GM21367 (cell line): ENCODE results near the gene KRT9.
"Not testable (repeated sequence)": the region's sequence is repeated elsewhere in the genome, so short reads cannot be mapped to it uniquely, and the experiment has no call there.

Experiments
- ATAC-seq: cut with Tn5 transposase; IDR thresholded peaks from one replicate; pipeline ENCODE4 v1.9.1; 2021; ENCODE audit not compliant: unreplicated experiment

The KRT9 gene

DNA sequence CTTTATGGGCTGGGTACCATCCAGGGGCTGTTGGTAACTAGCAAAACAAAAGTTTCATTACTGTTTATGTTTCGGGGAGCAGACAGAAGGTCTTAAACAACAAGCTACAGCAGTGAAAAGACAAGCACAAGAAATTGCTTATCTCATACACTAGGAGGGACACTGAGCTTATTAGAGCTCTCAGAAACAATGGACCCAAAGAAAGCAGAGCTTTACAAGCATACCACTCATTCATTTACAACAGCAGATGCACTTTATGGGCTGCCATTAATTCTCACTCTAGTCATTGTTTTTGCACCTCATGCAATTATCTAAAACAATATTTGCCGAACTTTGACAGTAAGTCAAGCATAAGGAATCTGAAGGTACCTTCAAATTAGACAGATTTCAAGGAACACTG, 30.7 kb upstream of the KRT9 start:
- ATAC-seq, result no peak

DNA sequence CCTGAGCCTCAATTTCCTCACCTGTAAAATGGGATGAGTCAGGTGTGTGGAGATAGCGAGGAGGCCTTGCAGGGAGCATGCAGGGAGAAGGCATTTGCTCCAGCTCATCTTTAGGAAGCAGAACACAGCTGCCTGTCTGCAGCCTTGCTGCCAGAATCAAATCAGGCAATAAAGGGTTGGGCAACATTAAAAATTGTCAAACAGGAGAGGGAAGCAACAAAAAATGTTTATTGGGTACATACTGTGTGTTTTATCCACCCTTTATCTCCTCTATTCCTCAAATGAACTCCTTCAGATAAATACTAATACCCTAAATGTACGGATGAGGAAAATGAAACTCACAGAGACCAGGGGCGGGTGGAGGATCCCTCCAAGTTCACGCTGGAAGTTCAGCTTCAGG, 28.5 kb upstream of the KRT9 start:
- no peak for ATAC-seq

DNA sequence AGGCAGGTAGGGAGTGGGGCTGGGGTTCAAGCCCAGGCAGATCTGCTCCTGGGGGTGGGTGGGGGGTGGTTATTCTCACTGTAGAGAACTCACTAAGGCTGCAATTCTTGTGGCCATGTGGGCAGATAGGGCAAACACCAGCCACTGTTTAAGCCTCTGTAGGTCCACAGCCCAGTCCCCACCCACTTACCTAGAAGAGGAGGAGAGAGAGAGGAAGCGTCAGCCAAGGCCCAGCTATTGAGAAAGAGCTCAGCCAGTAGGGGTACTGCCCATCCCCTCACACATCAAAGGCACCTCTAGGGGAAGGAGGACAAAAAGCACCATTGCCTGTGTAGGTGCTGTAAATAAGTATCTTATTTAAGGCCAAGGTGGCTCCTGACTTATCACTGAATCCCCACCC, 27.8 kb upstream of the KRT9 start:
- no peak for ATAC-seq

DNA sequence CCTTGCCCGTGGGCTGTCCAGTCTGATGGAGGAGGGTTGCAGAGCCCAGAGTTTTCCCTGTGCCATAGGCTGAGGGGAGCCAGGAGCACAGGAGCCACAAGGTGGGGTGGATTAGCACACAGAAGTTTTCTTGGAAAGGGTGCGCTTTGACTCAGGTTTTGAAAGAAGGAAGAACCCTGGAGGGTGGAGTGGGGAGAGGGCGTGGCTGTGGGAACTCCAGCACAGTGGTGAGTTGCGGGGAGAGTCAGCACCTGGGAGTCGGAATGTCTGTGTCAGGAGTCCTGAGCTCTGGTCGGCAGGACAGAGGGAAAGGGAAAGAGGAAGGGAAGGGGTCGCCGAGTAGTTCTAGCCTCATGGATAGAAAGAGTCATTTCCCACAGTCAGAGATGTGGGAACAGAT, 23.7 kb upstream of the KRT9 start:
- ATAC-seq, result no peak

DNA sequence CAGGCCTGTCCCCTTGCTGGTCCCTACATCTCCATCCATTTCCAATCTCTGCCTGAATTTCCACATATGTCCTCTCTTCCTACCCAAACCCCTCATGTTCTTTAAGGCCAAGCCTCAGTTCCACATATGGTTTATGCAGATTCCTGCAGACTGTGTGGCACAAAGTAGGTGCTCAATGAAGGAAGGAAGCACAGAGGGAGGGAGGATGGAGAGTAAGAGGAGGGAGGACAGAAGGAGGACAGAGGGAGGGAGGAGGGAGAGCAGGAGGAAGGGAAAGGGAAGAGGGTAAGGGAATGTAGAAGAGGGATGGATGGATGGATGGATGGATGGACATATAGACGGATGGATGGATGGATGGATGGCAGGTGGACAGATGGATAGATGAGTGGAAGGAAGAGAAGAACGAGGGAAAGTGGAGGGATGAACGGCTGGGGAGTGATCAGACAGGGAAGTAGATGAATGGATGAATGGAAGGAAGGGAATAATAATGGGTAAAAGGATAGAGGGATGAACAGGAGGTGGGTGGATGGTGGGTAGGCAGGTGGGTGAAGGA, 22.6 kb upstream of the KRT9 start:
- ATAC-seq, result no peak

DNA sequence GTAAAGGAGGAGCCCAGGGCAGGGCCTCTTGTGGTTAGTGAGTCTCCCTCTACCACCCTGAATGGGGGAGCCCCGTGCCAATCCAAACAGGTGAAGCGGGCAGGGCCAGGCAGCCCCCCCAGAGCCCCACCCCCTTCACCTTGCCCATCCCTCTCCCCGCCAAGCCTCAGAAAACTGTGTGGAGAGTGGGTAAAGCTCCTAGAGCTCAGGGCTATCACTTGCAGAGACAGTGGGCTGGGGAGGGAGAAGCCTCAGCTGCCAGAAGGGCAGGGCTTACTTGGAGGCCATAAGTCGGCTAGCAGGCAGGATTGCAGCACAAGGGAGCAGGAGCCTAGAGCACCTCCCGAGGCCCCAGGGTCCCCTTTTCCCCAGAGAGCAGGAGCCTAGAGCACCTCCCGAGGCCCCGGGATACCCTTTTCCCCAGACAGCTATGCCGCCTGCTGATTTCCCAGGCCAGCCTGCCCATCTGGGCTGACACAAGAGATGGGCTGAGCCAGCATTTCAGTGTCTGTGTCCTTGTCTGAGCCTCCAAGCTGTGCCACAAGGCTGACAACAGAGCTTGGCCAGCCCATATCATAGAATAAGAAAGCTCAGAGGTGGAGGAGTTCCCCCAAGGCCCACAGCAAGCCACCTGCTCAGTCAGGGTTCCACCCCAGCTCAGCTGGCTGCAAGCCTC, 21.6 kb upstream of the KRT9 start:
- no peak for ATAC-seq

DNA sequence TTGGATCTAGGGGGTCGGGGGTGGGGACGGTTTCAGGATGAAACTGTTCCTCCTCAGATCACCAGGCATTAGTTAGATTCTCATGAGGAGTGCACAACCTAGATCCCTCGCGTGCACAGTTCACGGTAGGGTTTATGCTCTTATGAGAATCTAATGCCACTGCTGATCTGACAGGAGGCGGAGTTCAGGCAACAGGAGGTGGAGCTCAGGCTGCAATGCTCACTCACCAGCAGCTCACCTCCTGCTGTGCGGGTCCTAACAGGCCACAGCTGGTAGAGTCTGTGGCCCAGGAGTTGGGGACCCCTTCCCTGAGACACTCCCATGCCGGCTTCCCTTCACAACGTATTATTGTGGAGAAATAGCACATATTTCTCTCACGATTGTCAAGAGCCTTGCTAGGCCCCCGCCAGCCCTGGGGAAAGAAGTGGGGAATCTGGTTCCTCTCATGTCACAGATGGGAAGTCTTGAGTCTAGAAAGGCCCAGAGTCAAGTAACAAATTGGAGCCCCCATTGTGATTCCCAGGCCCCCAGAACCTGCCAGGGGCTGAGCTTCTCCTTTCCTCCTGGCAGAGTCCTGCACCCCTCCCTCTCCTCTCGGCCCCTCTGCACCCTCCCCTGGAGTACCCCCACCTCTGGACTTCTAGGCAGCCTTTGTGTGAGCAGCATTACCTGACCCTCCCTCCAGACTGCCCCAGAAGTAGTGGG, 20.9 kb upstream of the KRT9 start:
- no peak for ATAC-seq

DNA sequence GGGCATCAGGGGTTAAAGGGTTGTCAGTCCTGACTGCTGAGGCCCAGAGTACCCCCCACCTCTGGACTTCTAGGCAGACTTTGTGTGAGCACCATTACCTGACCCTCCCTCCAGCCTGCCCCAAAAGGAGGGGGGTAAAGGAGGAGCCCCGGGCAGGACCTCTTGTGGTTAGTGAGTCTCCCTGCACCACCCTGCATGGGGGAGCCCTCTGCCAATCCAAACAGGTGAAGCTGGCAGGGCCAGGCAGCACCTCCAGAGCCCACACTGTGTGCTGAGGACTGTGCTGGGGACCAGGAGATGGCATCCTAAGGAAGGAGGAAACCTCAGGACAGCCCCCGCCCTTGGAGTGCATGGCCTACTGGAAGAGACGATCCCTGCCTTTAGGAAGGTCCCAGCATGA, 17.4 kb upstream of the KRT9 start:
- no peak for ATAC-seq

DNA sequence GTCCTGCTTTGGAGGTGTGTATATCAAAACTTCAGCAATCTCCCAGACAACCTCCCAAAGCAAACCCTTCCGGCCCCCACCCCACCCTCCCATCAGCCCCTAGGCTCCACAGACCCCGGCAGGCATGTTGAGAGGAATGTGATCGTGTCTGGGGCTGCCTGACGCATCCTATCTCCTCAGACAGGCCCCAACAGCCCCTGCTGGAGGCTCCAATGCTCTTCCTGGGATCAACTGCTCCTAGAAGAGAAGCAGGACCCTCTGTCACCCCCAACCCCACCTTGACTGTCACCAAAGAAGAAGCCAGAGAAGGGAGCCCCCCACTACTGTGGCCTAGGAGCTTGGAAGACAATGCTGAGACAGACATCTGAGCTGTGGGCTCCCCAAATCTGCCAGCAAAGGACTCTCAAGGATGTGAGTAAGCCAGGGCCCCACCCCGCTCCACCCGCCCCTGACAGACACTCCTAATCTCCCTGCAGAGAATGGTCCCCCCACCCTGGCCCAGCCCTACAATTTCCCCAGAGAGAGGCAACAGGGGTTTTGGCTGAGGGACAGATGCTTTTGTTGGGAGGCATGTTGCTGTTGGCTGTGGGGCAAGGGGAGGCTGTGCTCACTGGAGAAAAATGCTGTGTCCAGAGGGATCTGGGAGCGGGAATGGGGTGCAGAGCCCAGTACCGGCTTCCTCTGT, 16.4 kb upstream of the KRT9 start:
- ATAC-seq, result no peak

DNA sequence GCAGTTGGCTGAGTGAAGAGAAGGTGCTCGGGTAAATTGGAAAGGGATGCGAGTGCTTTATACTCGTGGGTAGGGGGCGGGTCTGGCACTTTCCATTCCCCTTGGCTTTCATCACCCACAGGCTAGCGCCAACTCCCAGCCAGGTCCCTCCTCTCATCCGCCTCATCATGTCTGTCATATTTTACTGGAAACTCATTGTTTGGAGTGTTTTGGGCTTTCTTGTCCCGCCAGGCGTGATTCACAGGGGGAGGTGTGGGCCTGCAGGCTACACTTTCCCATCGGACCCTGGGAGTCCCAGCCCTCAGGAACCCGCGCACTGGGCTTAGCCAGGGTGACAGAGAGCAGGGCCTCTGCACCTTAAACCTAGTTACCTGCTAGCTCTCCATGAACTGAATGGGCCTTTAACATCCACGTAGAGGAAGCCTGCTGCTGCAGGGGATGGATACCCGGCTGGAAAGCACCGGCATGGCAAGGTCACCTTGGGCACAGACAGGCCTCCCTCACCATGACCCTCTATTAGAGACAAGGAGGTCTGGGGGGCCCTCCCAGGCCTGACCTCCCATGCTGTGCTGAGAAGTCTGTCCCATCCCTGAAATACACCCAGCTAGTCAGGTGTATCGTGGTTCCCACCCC, 15.1 kb upstream of the KRT9 start, which contains the start of gene KRT14:
KRT14 (minus strand) TSS at position 33 of the 633 bp plus-strand sequence. CDS start 61 bp downstream, outside the sequence.
- no peak for ATAC-seq

DNA sequence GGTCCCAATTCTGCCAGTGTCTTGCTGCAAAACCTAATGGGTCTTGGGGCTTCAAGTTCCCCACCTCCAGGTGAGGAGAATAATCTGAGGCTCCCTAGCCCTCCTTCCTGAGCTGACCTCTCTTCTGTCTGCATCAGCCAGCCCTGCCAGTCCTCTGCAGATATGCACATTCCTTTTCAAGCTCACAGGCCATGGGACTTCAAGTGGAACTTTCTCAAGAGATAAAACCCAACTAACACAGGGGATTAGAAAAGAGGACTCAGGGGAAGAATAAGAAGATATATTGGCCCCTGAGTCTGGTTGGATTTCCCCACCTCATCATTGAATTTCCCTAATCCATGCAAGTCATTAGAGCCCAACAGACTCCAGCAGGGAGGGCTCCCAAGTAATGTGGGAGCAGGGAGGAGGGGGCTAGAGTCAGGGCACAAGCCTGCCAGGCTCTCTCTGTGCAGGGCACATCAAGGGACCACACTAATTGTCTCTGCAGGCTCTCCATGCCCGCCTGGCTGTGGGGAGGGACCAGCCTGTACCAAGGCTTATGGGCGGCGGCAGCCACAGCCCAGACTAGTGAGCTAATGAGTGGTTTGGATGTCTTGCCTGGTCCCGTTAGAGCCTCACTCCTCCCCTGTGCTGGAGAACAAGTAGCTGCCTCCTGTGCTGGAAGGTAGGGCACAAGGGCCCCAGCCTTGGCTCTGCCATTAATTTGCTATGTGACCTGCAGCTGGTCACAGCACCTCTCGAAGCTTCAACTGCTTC, 13.6 kb upstream of the KRT9 start:
- ATAC-seq, result no peak

DNA sequence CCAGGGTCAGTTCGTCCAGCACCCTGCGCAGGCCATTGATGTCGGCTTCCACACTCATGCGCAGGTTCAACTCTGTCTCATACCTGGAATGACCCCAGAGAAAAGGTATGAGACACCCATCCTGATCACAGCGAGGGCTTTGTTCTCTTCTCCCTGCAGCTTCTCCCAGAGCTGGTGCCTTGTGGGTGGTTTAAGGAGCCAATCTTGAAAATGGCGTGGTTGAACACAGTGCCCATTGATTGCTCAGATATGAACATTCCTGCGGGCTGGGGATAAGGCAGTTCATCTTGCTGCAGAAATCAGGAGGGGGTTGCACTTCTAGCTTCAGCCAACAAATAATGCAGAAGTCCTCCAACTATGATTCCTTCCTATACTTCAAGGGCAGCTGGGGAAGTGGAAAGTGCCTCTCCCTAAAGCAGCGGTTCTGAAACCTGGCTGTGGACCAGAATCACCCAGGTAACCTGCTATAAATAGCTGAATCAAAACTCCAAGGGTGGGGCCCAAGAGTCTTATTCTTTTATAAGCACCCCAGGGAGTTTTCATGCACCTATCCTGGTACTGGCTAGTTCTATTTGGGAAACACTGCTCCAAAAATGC, 12.6 kb upstream of the KRT9 start:
- not testable (repeated sequence) for ATAC-seq

DNA sequence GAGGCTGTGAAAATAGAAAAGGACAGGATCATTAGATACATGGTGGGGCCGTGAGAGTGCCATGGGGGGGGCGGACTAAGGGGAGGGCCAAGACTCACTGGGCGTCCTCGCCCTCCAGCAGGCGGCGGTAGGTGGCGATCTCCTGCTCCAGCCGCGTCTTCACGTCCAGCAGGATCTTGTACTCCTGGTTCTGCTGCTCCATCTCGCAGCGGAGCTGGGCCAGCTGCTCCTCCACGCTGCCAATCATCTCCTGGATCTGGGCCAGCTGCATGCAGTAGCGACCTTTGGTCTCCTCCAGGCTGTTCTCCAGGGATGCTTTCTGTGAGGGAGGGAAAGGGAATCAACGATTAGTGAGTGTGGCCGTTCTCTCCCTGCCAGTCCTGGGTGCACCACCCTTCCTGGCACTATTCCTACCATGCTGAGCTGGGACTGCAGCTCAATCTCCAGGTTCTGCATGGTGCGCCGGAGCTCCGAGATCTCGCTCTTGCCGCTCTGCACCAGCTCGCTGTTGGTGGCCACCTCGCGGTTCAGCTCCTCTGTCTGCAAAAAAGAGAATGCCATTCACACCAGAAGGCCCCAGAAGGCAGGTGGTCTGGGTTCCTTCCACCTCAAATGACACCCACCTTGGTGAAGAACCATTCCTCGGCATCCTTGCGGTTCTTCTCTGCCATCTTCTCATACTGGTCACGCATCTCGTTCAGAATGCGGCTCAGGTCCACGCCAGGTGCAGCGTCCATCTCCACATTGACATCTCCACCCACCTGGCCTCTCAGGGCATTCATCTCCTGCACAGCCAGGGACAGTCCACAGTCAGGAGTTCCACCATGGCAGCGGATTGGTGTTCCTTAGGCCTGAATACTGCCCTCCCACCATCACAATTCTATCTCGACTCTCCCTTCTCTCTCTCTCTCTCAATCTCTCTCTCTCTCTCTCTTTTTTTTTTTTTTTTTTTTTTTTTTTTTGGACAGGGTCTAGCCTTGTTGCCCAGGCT, 11.6 kb upstream of the KRT9 start:
- no peak for ATAC-seq

DNA sequence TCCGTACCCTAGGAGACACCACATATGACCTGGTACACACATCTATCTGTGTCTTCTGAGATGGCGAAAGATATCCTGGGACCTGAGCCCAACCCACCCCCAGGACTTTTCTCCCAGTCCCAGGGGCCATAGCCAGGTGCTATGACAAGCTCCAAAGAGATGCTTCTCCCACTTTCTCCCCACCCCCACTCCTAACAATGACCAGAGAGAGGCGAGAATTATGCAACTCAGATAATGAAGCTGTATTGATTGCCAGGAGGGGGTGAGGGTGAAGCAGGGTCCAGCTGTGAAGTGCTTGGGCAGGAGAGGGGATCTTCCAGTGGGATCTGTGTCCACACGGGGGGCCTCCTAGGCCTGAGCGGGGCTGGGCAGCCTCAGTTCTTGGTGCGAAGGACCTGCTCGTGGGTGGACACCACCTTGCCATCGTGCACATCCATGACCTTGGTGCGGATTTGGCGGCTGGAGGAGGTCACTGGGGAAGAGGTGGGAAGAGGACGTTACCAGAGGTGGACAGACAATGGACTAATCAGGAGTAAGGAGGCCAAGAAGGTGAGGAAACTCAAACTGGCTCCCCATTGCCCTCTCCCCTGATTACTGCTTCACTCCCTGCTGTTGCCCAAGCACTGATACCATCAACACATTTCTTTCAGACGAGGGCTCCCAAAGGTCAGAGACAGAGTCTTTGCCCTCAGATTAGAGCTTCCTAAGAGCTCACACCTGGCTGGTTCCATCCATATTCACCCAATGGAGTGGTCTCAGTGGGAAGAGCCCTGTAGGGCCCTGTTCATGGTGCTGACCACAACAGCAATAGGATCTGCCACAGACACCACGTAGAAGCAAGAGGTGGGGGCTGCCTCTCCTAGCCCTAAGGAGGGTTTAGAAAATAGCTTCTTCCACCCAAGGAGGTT, 10.5 kb upstream of the KRT9 start:
- not testable (repeated sequence) for ATAC-seq

DNA sequence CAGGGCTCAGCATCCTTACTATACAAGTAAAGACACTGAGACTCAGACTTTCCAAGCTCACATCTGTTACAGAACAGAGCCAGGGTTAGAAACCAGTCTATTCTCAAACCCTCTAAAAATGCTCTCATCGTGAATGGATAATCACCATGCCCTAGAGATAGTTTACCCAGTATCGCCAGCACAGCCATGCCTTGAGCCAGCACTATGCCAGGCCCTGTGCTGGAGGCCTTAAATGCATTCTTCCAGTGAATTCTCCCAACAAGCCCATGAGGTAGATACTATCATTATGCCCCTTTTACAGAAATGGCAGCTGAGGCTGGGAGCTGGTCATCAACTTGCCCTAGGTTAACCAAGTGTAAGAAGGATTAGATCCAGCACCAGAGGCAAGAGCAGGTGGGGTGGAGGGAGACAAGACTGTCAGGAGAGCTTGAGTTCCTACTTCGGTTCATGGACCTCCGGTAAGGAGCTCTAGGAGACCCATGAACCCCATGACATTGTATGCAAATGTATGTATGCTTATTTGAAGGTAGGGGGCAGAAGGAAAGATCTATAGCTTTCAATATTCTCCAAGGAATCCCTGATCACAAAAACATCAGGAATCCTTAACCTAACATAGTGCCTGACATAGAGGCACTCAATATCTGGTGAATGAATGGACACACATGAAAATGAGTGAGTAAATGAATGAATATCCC, 9.7 kb upstream of the KRT9 start:
- no peak for ATAC-seq

DNA sequence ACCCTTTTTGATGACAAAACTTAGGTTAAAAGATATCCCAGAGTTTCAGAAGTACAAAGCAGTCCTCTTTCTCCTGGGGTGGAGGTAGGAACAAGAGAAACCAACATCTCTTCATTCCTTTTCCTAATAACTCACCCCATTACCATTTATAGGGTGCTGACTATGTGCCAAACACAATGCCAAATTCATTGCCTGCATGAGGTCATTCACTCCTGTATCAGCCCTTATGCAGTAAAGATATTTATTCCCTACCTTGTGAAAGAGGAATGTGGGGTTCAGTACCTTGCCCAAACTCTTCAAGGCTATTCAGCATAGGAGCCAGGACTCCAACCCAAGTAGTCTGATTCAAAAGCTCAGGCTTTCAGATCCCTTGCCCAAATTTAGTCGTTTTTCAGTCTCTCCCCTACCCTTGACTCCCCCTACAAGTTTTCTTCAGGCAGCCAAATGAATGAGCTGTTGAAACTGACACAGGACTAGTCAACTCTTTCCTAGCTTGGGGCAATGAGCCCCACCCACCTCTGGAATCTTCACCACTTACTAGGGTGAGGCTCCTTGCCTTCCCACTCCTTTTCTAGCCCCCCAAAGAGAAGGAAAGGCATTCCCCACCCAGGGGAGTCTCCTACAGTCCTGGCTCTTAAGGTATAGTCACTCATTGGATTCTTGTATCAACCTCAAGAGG, 9.0 kb upstream of the KRT9 start:
- ATAC-seq, result no peak

DNA sequence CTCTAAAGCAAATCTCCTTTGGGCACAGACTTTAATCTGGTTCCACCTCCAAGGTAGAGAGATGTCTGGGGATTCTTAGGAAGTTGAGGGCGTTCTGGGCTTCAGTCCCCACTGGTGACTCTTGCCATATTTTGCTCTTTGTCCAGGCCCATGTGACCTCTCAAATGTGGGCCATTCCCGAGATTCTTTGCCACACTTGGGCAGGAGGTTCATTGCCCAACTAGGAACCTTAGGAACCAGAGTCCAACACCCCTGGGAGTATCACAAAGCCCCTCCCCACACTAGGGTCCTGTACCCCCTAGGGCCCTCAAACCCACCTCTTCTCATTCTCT, 8.4 kb upstream of the KRT9 start:
- ATAC-seq, result no peak
